ENCODE data around the gene NDUFA11. TPM values are rescaled to one million over a fixed set of nuclear protein-coding genes. Genes with fewer than 3 reads are reported as not detected.

The NDUFA11 gene
- polyA plus RNA-seq, 2 donors: 328 to 390 TPM

DNA sequence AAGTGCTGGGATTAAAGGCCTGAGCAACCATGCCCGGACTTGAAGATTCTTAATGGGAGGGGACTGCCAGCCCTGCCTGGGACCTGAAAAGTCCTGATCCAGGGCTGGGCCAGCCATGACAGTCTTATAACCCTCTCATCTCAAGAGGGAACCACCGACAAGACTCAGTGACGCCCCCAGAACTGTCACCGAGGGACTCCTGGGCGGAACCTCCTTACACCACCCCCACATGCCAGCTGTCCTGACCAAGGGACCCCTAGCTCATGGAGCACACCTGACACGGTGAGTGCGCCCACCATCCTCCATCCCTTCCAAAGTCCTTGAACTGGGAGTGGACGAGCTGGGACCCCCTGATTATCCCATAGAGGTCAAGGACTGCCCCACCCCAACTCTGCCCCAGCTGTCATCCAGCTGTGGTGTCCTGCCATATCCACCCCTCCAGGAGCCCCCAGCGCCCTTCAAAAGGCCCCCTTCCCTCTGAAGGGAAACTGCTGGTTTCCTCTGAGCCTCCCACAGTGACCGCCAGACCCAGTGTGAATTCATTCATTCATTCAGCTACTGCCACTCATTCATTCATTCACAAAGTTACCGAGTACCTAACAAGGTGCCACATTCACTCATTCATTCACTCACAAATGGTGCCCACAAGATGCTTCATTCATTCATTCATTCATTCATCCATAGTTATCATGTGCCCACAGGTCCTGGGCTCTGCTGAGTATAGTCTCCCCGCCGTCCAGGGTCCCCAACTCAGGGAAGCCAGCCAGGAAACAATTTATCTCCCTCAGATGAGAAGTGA is 3.7 kb downstream of the NDUFA11 start:
- peaks cover 5 to 24% of the 10 kb centered on the region in 2 donors for H3K36me3 ChIP-seq (ENCODE audit: control insufficient read depth in 2 of 2, insufficient read depth in 2 of 2, low read length in 1 of 2)
- peaks cover 0 to 20% of the 10 kb centered on the region in 2 donors for H3K4me1 ChIP-seq (ENCODE audit: control insufficient read depth in 2 of 2, insufficient read depth in 2 of 2, low read length in 1 of 2)
- WGBS, 2 donors: 83 to 91% methylated on average over 13 of the region's 13 CpGs

DNA sequence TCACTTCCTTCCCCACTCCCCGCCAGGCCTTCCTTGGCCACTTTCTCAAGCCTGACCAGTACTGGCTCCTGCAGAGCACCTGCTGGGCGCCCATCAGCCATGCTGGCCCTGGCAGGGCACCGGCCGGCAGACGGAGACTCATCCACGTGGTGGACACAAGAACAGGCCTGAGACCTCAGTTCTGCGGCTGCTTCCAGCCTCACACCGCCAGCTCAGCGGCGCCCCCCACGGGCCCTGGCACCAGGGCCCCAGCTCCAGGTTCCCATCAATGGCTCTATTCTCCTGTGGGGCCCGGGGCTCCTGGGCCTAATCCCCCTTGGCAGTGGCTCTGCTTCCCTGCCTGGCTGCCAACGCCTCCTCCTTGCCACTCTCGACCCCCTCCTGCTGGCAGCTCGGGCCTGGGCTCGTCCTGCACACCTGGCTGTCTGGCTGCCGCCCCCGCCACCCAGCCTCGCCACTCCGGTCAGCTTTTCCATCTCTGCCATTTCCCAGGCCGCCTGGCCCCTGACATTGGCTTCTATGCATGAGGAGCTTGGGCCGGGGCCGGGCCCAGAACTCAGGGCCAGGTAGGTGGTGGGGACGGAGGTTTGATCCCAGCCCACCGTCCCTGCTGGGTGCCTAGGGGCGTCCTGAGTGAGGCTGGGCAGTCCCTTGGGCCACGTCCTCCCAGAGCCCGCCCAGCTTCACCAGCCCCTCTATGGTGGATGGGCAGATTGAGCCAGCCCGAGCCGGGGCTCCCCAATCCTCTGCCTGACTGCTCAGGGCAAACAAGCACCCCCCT is 6.2 kb downstream of the NDUFA11 start:
- H3K27ac ChIP-seq (ENCODE audit: low read depth in 2 of 2, low read length in 1 of 2): no peak overlapping the region
- peaks cover 4 to 29% of the 10 kb centered on the region in 2 donors for H3K4me1 ChIP-seq (ENCODE audit: control insufficient read depth in 2 of 2, insufficient read depth in 2 of 2, low read length in 1 of 2)
- 73 to 78% methylated on average over 26 to 30 of the region's 30 CpGs for WGBS, 2 donors

More for the DNA sequence above, 3.7 kb downstream of the NDUFA11 start:
- Histone ChIP-seq H3K9me3 (ENCODE audit: control insufficient read depth in 2 of 2, insufficient read depth in 1 of 2, low read depth in 1 of 2, low read length in 1 of 2) (peaks cover 0 to 4% of the 10 kb centered on the region in 2 donors), H3K4me3 (ENCODE audit: low read depth in 1 of 2, low read length in 2 of 2) (no peak overlapping the region), H3K27me3 (ENCODE audit: control insufficient read depth in 1 of 2, insufficient read depth in 2 of 2, low read length in 2 of 2) (no peaks in the 10 kb centered on the region), H3K27ac (ENCODE audit: low read depth in 2 of 2, low read length in 1 of 2) (no peak overlapping the region)

DNA sequence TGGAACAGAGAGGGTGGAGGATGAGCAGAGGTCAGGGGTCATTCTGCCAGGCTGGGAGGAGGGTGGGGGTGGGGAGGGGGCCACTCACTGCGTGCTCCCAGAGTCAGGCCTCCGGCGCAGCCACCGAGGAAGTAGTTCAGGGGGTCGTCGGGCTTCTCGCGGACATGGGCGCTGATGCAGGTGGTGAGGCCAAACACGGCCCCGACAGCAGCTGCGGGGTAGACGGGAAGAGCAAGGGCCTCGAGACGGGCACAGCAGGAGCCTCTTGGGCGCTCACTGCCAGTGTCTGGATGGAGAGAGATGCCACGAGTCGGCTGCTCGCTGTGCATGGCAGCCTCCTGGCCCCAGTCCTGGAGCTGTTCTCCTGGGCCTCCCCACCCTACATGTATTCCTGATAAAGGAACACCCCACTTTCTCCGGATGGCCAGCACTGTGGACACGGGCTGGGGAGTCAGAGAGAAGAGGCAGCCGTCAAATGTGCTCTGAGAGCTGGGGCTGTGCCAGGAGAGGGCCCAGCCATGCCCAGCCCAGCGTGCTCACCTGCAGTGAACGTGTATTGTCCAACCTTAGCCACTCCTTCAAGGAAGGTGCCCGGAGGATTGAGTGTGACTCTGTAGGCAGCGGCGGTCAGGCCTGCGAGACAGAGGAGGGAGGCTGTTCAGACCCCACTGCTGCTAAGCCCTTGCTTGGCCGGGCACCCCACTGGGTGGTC is 7.1 kb downstream of the NDUFA11 start:
- Histone ChIP-seq H3K9me3 (ENCODE audit: control insufficient read depth in 2 of 2, insufficient read depth in 1 of 2, low read depth in 1 of 2, low read length in 1 of 2) (peaks cover 0 to 4% of the 10 kb centered on the region in 2 donors), H3K4me3 (ENCODE audit: low read depth in 1 of 2, low read length in 2 of 2) (no peak overlapping the region), H3K4me1 (ENCODE audit: control insufficient read depth in 2 of 2, insufficient read depth in 2 of 2, low read length in 1 of 2) (peaks cover 4 to 31% of the 10 kb centered on the region in 2 donors), H3K27ac (ENCODE audit: low read depth in 2 of 2, low read length in 1 of 2) (no peak overlapping the region), H3K36me3 (ENCODE audit: control insufficient read depth in 2 of 2, insufficient read depth in 2 of 2, low read length in 1 of 2) (peaks cover 5 to 30% of the 10 kb centered on the region in 2 donors), H3K27me3 (ENCODE audit: control insufficient read depth in 1 of 2, insufficient read depth in 2 of 2, low read length in 2 of 2) (no peaks in the 10 kb centered on the region)
- 85% methylated on average over 24 to 29 of the region's 29 CpGs for WGBS, 2 donors

More for the DNA sequence above, 6.2 kb downstream of the NDUFA11 start:
- Histone ChIP-seq H3K9me3 (ENCODE audit: control insufficient read depth in 2 of 2, insufficient read depth in 1 of 2, low read depth in 1 of 2, low read length in 1 of 2) (peaks cover 0 to 4% of the 10 kb centered on the region in 2 donors), H3K4me3 (ENCODE audit: low read depth in 1 of 2, low read length in 2 of 2) (no peak overlapping the region), H3K36me3 (ENCODE audit: control insufficient read depth in 2 of 2, insufficient read depth in 2 of 2, low read length in 1 of 2) (peaks cover 5 to 30% of the 10 kb centered on the region in 2 donors), H3K27me3 (ENCODE audit: control insufficient read depth in 1 of 2, insufficient read depth in 2 of 2, low read length in 2 of 2) (no peaks in the 10 kb centered on the region)

DNA sequence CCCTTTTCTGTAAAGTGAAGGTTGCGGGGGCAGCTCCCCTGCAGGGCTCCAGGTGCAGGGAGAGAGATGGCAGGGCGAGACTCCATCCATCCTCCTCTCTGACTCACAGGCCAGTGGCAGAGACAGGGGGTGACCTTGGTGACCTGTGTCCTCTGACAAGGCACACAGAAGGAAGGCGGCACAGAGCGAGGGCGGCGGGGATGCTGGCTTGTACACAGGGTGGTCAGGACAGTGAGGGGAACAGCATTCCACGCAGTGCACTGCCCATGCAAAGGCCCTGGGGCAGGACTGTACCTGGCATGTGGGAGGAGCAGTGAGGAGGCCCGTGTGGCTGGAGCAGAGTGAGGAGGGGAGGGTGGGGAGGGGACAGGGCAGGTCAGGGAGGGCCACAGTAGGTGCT is 7.7 kb downstream of the NDUFA11 start:
- Histone ChIP-seq H3K4me1 (ENCODE audit: control insufficient read depth in 2 of 2, insufficient read depth in 2 of 2, low read length in 1 of 2) (peaks cover 4 to 31% of the 10 kb centered on the region in 2 donors), H3K27ac (ENCODE audit: low read depth in 2 of 2, low read length in 1 of 2) (peak overlapping the region in 1 of 2 donors; percentile 16), H3K27me3 (ENCODE audit: control insufficient read depth in 1 of 2, insufficient read depth in 2 of 2, low read length in 2 of 2) (no peaks in the 10 kb centered on the region), H3K9me3 (ENCODE audit: control insufficient read depth in 2 of 2, insufficient read depth in 1 of 2, low read depth in 1 of 2, low read length in 1 of 2) (peaks cover 0 to 4% of the 10 kb centered on the region in 2 donors), H3K4me3 (ENCODE audit: low read depth in 1 of 2, low read length in 2 of 2) (no peak overlapping the region), H3K36me3 (ENCODE audit: control insufficient read depth in 2 of 2, insufficient read depth in 2 of 2, low read length in 1 of 2) (peaks cover 5 to 27% of the 10 kb centered on the region in 2 donors)
- WGBS, 2 donors: 85 to 87% methylated on average over 8 of the region's 8 CpGs

GRCh38 chr19:5895409-5895808 is 8.2 kb downstream of the NDUFA11 start:
- peaks cover 0 to 4% of the 10 kb centered on the region in 2 donors for H3K9me3 ChIP-seq (ENCODE audit: control insufficient read depth in 2 of 2, insufficient read depth in 1 of 2, low read depth in 1 of 2, low read length in 1 of 2)
- H3K4me1 ChIP-seq (ENCODE audit: control insufficient read depth in 2 of 2, insufficient read depth in 2 of 2, low read length in 1 of 2): peaks cover 4 to 31% of the 10 kb centered on the region in 2 donors
- H3K4me3 ChIP-seq (ENCODE audit: low read depth in 1 of 2, low read length in 2 of 2): no peak overlapping the region
- H3K27me3 ChIP-seq (ENCODE audit: control insufficient read depth in 1 of 2, insufficient read depth in 2 of 2, low read length in 2 of 2): no peaks in the 10 kb centered on the region
- 56 to 73% methylated on average over 15 of the region's 15 CpGs for WGBS, 2 donors
- H3K36me3 ChIP-seq (ENCODE audit: control insufficient read depth in 2 of 2, insufficient read depth in 2 of 2, low read length in 1 of 2): peaks cover 5 to 27% of the 10 kb centered on the region in 2 donors
- peak overlapping the region in 1 of 2 donors; percentile 16 for H3K27ac ChIP-seq (ENCODE audit: low read depth in 2 of 2, low read length in 1 of 2)

DNA sequence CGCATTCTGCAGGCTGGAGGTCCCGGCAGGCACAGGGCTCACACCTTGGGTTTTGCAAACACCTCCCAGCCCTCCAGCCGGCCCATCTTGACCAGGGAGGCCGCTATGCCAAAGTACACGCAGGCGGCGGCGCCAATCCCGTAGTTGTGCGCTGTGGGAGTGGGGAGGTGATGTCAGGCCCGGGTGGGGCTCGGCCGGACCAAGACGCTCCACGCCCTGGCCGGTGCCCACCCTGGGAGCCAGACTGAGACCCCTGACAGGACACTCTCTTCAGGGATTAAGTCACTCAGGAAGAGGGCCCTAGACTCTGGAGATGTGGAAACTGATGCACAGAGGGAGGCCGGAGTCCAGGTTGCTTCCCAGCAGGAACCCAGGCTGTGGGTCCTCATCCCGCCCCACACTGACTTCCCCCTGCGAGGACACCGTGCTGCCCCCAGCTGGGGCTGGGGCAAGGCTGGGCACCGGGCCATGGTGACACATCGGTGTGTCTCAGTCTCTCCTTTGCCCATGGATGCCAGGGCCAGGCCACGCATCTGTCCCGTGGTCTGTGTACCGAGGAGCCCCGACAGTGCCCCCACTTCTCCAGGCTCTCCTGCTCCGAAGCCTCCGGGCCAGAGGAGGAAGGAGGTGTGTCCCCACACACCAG is 8.8 kb downstream of the NDUFA11 start:
- peak overlapping the region in 1 of 2 donors; percentile 28 for H3K27ac ChIP-seq (ENCODE audit: low read depth in 2 of 2, low read length in 1 of 2)
- peaks cover 5 to 25% of the 10 kb centered on the region in 2 donors for H3K36me3 ChIP-seq (ENCODE audit: control insufficient read depth in 2 of 2, insufficient read depth in 2 of 2, low read length in 1 of 2)
- H3K9me3 ChIP-seq (ENCODE audit: control insufficient read depth in 2 of 2, insufficient read depth in 1 of 2, low read depth in 1 of 2, low read length in 1 of 2): peaks cover 0 to 4% of the 10 kb centered on the region in 2 donors
- no peak overlapping the region for H3K4me3 ChIP-seq (ENCODE audit: low read depth in 1 of 2, low read length in 2 of 2)
- peaks cover 4 to 31% of the 10 kb centered on the region in 2 donors for H3K4me1 ChIP-seq (ENCODE audit: control insufficient read depth in 2 of 2, insufficient read depth in 2 of 2, low read length in 1 of 2)
- WGBS, 2 donors: 63 to 70% methylated on average over 26 to 28 of the region's 28 CpGs
- no peaks in the 10 kb centered on the region for H3K27me3 ChIP-seq (ENCODE audit: control insufficient read depth in 1 of 2, insufficient read depth in 2 of 2, low read length in 2 of 2)

DNA sequence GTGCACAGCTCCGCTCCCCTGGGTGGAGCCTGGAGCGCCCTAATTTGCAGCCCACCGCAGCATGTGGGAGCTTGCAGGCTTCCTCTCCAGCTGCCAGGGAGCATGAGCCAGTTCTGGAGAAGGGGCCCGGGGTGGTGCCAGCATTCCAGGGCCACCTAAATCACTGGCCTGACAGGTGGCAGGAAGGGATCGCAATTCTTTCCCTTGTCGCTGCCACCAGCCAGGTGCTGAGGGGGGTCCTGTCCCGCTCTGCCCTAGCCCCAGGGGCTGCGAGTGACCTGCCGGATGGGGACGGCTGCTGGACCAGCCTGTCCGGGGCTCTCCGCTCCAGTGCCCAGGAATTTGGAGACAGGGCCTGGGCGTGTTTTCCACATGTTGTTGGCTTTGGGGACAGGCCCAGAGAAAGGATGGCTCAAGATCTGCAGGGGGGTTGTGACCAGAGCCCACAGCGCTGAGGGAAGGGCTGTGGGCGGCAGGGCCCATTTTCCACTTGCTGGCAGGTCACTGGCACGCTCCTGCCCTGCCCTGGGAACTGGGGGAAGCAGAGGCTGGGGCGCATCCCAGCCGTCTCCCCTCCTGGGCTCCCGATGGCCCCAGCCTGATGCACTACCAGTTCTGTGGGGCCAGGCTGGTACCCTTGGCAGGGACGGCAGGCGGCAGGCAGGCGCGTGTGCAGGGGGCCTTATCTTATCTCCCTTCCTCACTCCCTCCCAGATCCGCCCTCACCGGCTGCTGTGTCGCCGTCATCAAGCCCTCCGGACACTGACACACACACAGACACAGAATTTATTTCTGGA is 9.5 kb downstream of the NDUFA11 start:
- Histone ChIP-seq H3K4me1 (ENCODE audit: control insufficient read depth in 2 of 2, insufficient read depth in 2 of 2, low read length in 1 of 2) (peaks cover 4 to 31% of the 10 kb centered on the region in 2 donors), H3K27me3 (ENCODE audit: control insufficient read depth in 1 of 2, insufficient read depth in 2 of 2, low read length in 2 of 2) (no peaks in the 10 kb centered on the region), H3K27ac (ENCODE audit: low read depth in 2 of 2, low read length in 1 of 2) (peak overlapping the region in 1 of 2 donors; percentile 28), H3K36me3 (ENCODE audit: control insufficient read depth in 2 of 2, insufficient read depth in 2 of 2, low read length in 1 of 2) (peaks cover 5 to 25% of the 10 kb centered on the region in 2 donors), H3K9me3 (ENCODE audit: control insufficient read depth in 2 of 2, insufficient read depth in 1 of 2, low read depth in 1 of 2, low read length in 1 of 2) (peaks cover 0 to 4% of the 10 kb centered on the region in 2 donors), H3K4me3 (ENCODE audit: low read depth in 1 of 2, low read length in 2 of 2) (no peak overlapping the region)
- 50 to 64% methylated on average over 25 to 28 of the region's 28 CpGs for WGBS, 2 donors

DNA sequence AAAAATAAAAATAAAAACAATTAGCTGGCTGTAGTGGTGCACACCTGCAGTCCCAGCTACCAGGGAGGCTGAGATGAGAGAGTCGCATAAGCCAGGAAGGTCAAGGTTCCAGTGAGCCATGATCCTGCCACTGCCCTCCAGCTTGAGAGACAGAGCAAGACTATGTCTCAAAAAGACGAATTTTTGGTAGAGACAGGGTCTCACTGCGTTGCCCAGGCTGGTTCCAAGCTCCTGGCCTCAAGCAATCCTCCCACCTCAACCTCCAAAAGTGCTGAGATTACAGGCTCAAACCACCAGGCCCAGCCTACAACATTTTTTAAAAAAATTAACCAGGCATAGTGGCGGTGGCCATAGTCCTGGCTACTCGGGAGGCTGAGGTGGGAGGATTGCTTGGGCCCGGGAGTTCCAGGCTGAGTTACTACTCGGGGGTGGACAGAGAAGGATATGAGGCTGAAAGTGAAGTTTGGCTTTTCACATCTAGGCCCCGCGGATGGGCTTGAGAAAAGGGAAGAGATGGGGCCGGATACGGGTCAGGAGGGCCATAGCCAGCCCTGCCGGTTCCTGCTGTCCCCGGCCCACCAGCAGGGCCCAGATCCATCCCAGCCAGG is 10.2 kb downstream of the NDUFA11 start:
- no peak overlapping the region for H3K4me3 ChIP-seq (ENCODE audit: low read depth in 1 of 2, low read length in 2 of 2)
- peaks cover 5 to 25% of the 10 kb centered on the region in 2 donors for H3K36me3 ChIP-seq (ENCODE audit: control insufficient read depth in 2 of 2, insufficient read depth in 2 of 2, low read length in 1 of 2)
- H3K9me3 ChIP-seq (ENCODE audit: control insufficient read depth in 2 of 2, insufficient read depth in 1 of 2, low read depth in 1 of 2, low read length in 1 of 2): peaks cover 0 to 4% of the 10 kb centered on the region in 2 donors
- no peaks in the 10 kb centered on the region for H3K27me3 ChIP-seq (ENCODE audit: control insufficient read depth in 1 of 2, insufficient read depth in 2 of 2, low read length in 2 of 2)
- 53 to 61% methylated on average over 13 of the region's 13 CpGs for WGBS, 2 donors
- H3K4me1 ChIP-seq (ENCODE audit: control insufficient read depth in 2 of 2, insufficient read depth in 2 of 2, low read length in 1 of 2): peaks cover 4 to 31% of the 10 kb centered on the region in 2 donors
- H3K27ac ChIP-seq (ENCODE audit: low read depth in 2 of 2, low read length in 1 of 2): peak overlapping the region in 1 of 2 donors; percentile 6

Measured in esophagus (tissue), 2 donors.